ENCODE data around the gene PKHD1. TPM values are rescaled to one million over a fixed set of nuclear protein-coding genes. Genes with fewer than 3 reads are reported as not detected.

Gene PKHD1
- total and polyA plus RNA-seq, 2 donors (not counting 1 experiment from before 2014, with no cell fraction given) = not detected

- Mint-ChIP-seq H3K4me3 (no peak overlapping the region), H3K27ac (no peak overlapping the region), H3K4me1 (no peaks in the 10 kb centered on the region), H3K9me3 (ENCODE audit: insufficient read depth) (no peaks in the 10 kb centered on the region), H3K27me3 (peaks cover 3% of the 10 kb centered on the region)
- no peak overlapping the region for H3K4me3 ChIP-seq (ENCODE audit: control extremely low read depth in 1 of 5, extremely low read depth in 1 of 5, insufficient read depth in 1 of 5, low read depth in 2 of 5, low read length in 4 of 5)
- no peak for DNase-seq
- WGBS (ENCODE audit: insufficient coverage) = no CpG with 5 or more reads among the region's 3 CpGs
- TF ChIP-seq CTCF (IDR thresholded peaks at IDR 0.05) (no peak), EZH2 (IDR thresholded peaks at IDR 0.05; ENCODE audit: borderline replicate concordance, insufficient read depth, low read depth, low read length, poor library complexity, severe bottlenecking) (no peak)
- no peak overlapping the region for H3K27ac ChIP-seq (ENCODE audit: low read length in 2 of 2)
- POLR2A ChIA-PET = no interaction called here
- no peaks in the 10 kb centered on the region for H3K4me1 ChIP-seq (ENCODE audit: control insufficient read depth in 2 of 2, insufficient read depth in 2 of 2, low read length in 2 of 2)
- no peak overlapping the region for H3K4me2 ChIP-seq (replicated peaks; ENCODE audit: low read depth, low read length, poor library complexity, severe bottlenecking)
- no peak overlapping the region for H2AFZ ChIP-seq (ENCODE audit: insufficient read depth, low read depth, low read length, poor library complexity, severe bottlenecking)
- intact Hi-C loops (cut with micrococcal nuclease) = no loop called here
- H3K36me3 ChIP-seq (replicated peaks in 1 of 2; ENCODE audit: control extremely low read depth in 1 of 2, control insufficient read depth in 1 of 2, extremely low read depth in 1 of 2, insufficient read depth in 2 of 2, low read length in 1 of 2) = no peaks in the 10 kb centered on the region
- no peak overlapping the region for H3K9ac ChIP-seq (ENCODE audit: low read length)
- CTCF ChIA-PET = no interaction called here
- no peak for ATAC-seq (ENCODE audit: low read depth)
- no peaks in the 10 kb centered on the region for H3K9me3 ChIP-seq (ENCODE audit: control extremely low read depth in 1 of 3, control insufficient read depth in 2 of 3, insufficient read depth in 1 of 3, low read length in 2 of 3)
- H3K27me3 ChIP-seq (replicated peaks in 1 of 4; ENCODE audit: control extremely low read depth in 1 of 4, control insufficient read depth in 3 of 4, insufficient read depth in 4 of 4, low read length in 3 of 4) = peaks cover 0 to 3% (median 0%) of the 10 kb centered on the region in 4 experiments
- H3K79me2 ChIP-seq (ENCODE audit: control insufficient read depth, insufficient read depth, low read length) = no peaks in the 10 kb centered on the region
- H4K20me1 ChIP-seq (ENCODE audit: control insufficient read depth, insufficient read depth, low read length, poor library complexity, severe bottlenecking) = no peaks in the 10 kb centered on the region
Observed at GRCh38 chr6:51892339-51892738, 195.1 kb downstream of the PKHD1 start.

- H3K4me1 ChIP-seq (ENCODE audit: control insufficient read depth in 2 of 2, insufficient read depth in 2 of 2, low read length in 2 of 2) = no peaks in the 10 kb centered on the region
- Mint-ChIP-seq H3K27ac (no peak overlapping the region), H3K27me3 (peaks cover 3% of the 10 kb centered on the region), H3K9me3 (ENCODE audit: insufficient read depth) (no peaks in the 10 kb centered on the region), H3K4me3 (no peak overlapping the region), H3K4me1 (no peaks in the 10 kb centered on the region)
- H3K36me3 ChIP-seq (replicated peaks in 1 of 2; ENCODE audit: control extremely low read depth in 1 of 2, control insufficient read depth in 1 of 2, extremely low read depth in 1 of 2, insufficient read depth in 2 of 2, low read length in 1 of 2) = no peaks in the 10 kb centered on the region
- H4K20me1 ChIP-seq (ENCODE audit: control insufficient read depth, insufficient read depth, low read length, poor library complexity, severe bottlenecking) = no peaks in the 10 kb centered on the region
- ChIA-PET POLR2A (no interaction called here), CTCF (no interaction called here)
- H3K4me3 ChIP-seq (ENCODE audit: control extremely low read depth in 1 of 5, extremely low read depth in 1 of 5, insufficient read depth in 1 of 5, low read depth in 2 of 5, low read length in 4 of 5) = no peak overlapping the region
- no peaks in the 10 kb centered on the region for H3K9me3 ChIP-seq (ENCODE audit: control extremely low read depth in 1 of 3, control insufficient read depth in 2 of 3, insufficient read depth in 1 of 3, low read length in 2 of 3)
- no peaks in the 10 kb centered on the region for H3K79me2 ChIP-seq (ENCODE audit: control insufficient read depth, insufficient read depth, low read length)
- TF ChIP-seq EZH2 (IDR thresholded peaks at IDR 0.05; ENCODE audit: borderline replicate concordance, insufficient read depth, low read depth, low read length, poor library complexity, severe bottlenecking) (no peak), CTCF (IDR thresholded peaks at IDR 0.05) (no peak)
- H3K4me2 ChIP-seq (replicated peaks; ENCODE audit: low read depth, low read length, poor library complexity, severe bottlenecking) = no peak overlapping the region
- peaks cover 0 to 3% (median 0%) of the 10 kb centered on the region in 4 experiments for H3K27me3 ChIP-seq (replicated peaks in 1 of 4; ENCODE audit: control extremely low read depth in 1 of 4, control insufficient read depth in 3 of 4, insufficient read depth in 4 of 4, low read length in 3 of 4)
- 37% methylated on average over 3 of the region's 4 CpGs for WGBS (ENCODE audit: insufficient coverage)
- intact Hi-C loops (cut with micrococcal nuclease) = no loop called here
- no peak overlapping the region for H2AFZ ChIP-seq (ENCODE audit: insufficient read depth, low read depth, low read length, poor library complexity, severe bottlenecking)
- H3K9ac ChIP-seq (ENCODE audit: low read length) = no peak overlapping the region
- ATAC-seq (ENCODE audit: low read depth) (no peak), DNase-seq (no peak)
- no peak overlapping the region for H3K27ac ChIP-seq (ENCODE audit: low read length in 2 of 2)
Observed at GRCh38 chr6:51891784-51892183, 195.6 kb downstream of the PKHD1 start.

All from B cell (primary cell).